Measurements from ENCODE around the gene C1orf50.

DNA sequence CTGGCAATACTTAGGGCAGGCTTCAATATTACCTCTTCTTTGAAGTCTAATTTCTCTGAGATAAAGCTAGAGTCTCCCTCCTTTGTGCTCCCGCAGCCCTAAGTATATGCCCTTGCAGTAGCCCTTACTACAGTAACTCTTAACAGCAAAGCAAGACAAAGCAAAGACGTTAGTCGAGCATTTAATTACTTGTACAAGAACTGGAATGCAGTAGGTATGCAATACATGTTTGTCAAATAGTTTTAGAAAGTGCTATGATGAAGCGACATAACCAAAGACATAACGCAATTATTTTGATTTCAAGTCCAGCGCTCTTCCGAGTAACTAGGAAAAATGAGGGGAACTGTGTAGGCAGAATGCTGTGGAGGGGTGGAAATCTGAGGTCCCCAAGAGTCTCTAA, 1.8 kb upstream of the C1orf50 start:
- TF ChIP-seq, protein P1, sequence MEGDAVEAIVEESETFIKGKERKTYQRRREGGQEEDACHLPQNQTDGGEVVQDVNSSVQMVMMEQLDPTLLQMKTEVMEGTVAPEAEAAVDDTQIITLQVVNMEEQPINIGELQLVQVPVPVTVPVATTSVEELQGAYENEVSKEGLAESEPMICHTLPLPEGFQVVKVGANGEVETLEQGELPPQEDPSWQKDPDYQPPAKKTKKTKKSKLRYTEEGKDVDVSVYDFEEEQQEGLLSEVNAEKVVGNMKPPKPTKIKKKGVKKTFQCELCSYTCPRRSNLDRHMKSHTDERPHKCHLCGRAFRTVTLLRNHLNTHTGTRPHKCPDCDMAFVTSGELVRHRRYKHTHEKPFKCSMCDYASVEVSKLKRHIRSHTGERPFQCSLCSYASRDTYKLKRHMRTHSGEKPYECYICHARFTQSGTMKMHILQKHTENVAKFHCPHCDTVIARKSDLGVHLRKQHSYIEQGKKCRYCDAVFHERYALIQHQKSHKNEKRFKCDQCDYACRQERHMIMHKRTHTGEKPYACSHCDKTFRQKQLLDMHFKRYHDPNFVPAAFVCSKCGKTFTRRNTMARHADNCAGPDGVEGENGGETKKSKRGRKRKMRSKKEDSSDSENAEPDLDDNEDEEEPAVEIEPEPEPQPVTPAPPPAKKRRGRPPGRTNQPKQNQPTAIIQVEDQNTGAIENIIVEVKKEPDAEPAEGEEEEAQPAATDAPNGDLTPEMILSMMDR (IDR thresholded peaks at IDR 0.05) = no peak
- TF ChIP-seq POLR2A (IDR thresholded peaks at IDR 0.05) = no peak

All from body of pancreas (tissue), 4 donors.